WTC11 (cell line): ENCODE data around the gene MYLK. TPM values are rescaled to one million over a fixed set of nuclear protein-coding genes. Genes with fewer than 3 reads are reported as not detected.

ENCODE experiments used
- ATAC-seq: fragments of 200-7000 bp; cut with Tn5 transposase; 2 replicates; pipeline ENCODE4 v1.10.0; 2021; ENCODE audit warnings: mild to moderate bottlenecking, moderate library complexity
- CTCF ChIA-PET: fragments of 300-600 bp; sonication (Branson Sonifier 250); formaldehyde crosslinking; loops from one replicate; lab custom pipeline; 2021; ENCODE audit warnings: antibody characterized with exemption; lab: Charles Lee
- POLR2A ChIA-PET: fragments of 350-600 bp; sonication (Branson Sonifier 250); formaldehyde crosslinking; loops from one replicate; lab custom pipeline; 2021; ENCODE audit warnings: antibody characterized with exemption; lab: Charles Lee
- DNase-seq: peaks from one replicate; pipeline ENCODE4 v3.0.0; 2021; ENCODE audit warnings: low spot score
- H3K27ac Mint-ChIP-seq: 2 replicates; pipeline ENCODE4 v1.8.0; 2021; ENCODE audit warnings: mixed read lengths
- H3K27me3 Mint-ChIP-seq: 2 replicates; pipeline ENCODE4 v1.8.0; 2021; ENCODE audit warnings: low read depth, mild to moderate bottlenecking, moderate library complexity, mixed read lengths
- H3K36me3 Mint-ChIP-seq: 2 replicates; pipeline ENCODE4 v1.8.0; 2021; ENCODE audit warnings: mixed read lengths
- H3K4me1 Mint-ChIP-seq: 2 replicates; pipeline ENCODE4 v1.8.0; 2022; ENCODE audit warnings: mixed read lengths
- H3K4me3 Mint-ChIP-seq: 2 replicates; pipeline ENCODE4 v1.8.0; 2021; ENCODE audit warnings: mild to moderate bottlenecking, moderate library complexity, mixed read lengths
- H3K9me3 Mint-ChIP-seq: 2 replicates; pipeline ENCODE4 v1.8.0; 2021; ENCODE audit warnings: mixed read lengths
- CREB1 ChIP-seq: sonication (generic); formaldehyde crosslinking; IDR thresholded peaks from 2 replicates; pipeline ENCODE4 v1.8.0; 2023; ENCODE audit warnings: mild to moderate bottlenecking, missing genetic modification reagents
- ESRRA ChIP-seq: sonication (generic); formaldehyde crosslinking; IDR thresholded peaks from 2 replicates; pipeline ENCODE4 v1.8.1; 2022; ENCODE audit warnings: mild to moderate bottlenecking, missing genetic modification reagents, borderline replicate concordance
- ETV6 ChIP-seq: sonication (generic); formaldehyde crosslinking; IDR thresholded peaks from 2 replicates; pipeline ENCODE4 v1.8.1; 2022; ENCODE audit warnings: mild to moderate bottlenecking, missing genetic modification reagents
- FOXP1 ChIP-seq: sonication (generic); formaldehyde crosslinking; IDR thresholded peaks from 2 replicates; pipeline ENCODE4 v1.8.0; 2022; ENCODE audit warnings: missing genetic modification reagents, mild to moderate bottlenecking, moderate library complexity, borderline replicate concordance
- GRHL2 ChIP-seq: fragments of 250-450 bp; sonication (Bioruptor Pico); IDR thresholded peaks from 2 replicates; pipeline ENCODE4 v1.8.0; 2022; ENCODE audit warnings: mild to moderate bottlenecking, moderate library complexity; ENCODE audit not compliant: insufficient replicate concordance, severe bottlenecking
- JUN ChIP-seq: sonication (generic); formaldehyde crosslinking; IDR thresholded peaks from 2 replicates; pipeline ENCODE4 v1.8.0; 2023; ENCODE audit warnings: mild to moderate bottlenecking, missing genetic modification reagents
- OVOL2 ChIP-seq: fragments of 250-450 bp; sonication (Bioruptor Pico); IDR thresholded peaks from 2 replicates; pipeline ENCODE4 v1.9.0; 2021; ENCODE audit warnings: mild to moderate bottlenecking, borderline replicate concordance
- SOX15 ChIP-seq: fragments of 250-450 bp; sonication (Bioruptor Pico); IDR thresholded peaks from 2 replicates; pipeline ENCODE4 v1.9.0; 2021; ENCODE audit warnings: mild to moderate bottlenecking
- ZNF121 ChIP-seq: sonication (generic); formaldehyde crosslinking; IDR thresholded peaks from 2 replicates; pipeline ENCODE4 v1.8.0; 2023; ENCODE audit warnings: missing genetic modification reagents
- ZNF423 ChIP-seq: fragments of 250-450 bp; sonication (Bioruptor Pico); IDR thresholded peaks from 2 replicates; pipeline ENCODE4 v2.1.2; 2022; ENCODE audit warnings: mild to moderate bottlenecking, moderate library complexity
- total RNA-seq: library from RNA; stranded (reverse); gene quantifications from 3 replicates; pipeline ENCODE4 v1.2.3, GENCODE V29; 2021
- TF ChIP-seq, protein P1 (sequence below): sonication (generic); formaldehyde crosslinking; IDR thresholded peaks from 2 replicates; pipeline ENCODE4 v1.8.0; 2022; ENCODE audit warnings: mild to moderate bottlenecking, missing genetic modification reagents
- TF ChIP-seq, protein P2 (sequence below): sonication (generic); formaldehyde crosslinking; conservative IDR thresholded peaks from 2 replicates; pipeline ENCODE4 v1.8.1; 2023; ENCODE audit warnings: mild to moderate bottlenecking, low read depth, missing genetic modification reagents, moderate library complexity
- TF ChIP-seq, protein P3 (sequence below): sonication (generic); formaldehyde crosslinking; IDR thresholded peaks from 2 replicates; pipeline ENCODE4 v1.8.0; 2023; ENCODE audit warnings: missing genetic modification reagents
- TF ChIP-seq, protein P4 (sequence below): fragments of 250-450 bp; sonication (Bioruptor Pico); IDR thresholded peaks from 2 replicates; pipeline ENCODE4 v2.1.2; 2022; ENCODE audit warnings: mild to moderate bottlenecking, moderate library complexity
- TF ChIP-seq, protein P5 (sequence below): fragments of 250-450 bp; sonication (Bioruptor Pico); IDR thresholded peaks from 2 replicates; pipeline ENCODE4 v1.8.0; 2021; ENCODE audit warnings: mild to moderate bottlenecking
- TF ChIP-seq, protein P6 (sequence below): sonication (generic); formaldehyde crosslinking; IDR thresholded peaks from 2 replicates; pipeline ENCODE4 v1.8.1; 2022; ENCODE audit warnings: low read depth, missing genetic modification reagents, borderline replicate concordance
- TF ChIP-seq, protein P7 (sequence below): fragments of 250-450 bp; sonication (Bioruptor Pico); IDR thresholded peaks from 2 replicates; pipeline ENCODE4 v1.9.0; 2021; ENCODE audit warnings: mild to moderate bottlenecking, borderline replicate concordance
- TF ChIP-seq, protein P8 (sequence below): fragments of 250-450 bp; sonication (Bioruptor Pico); conservative IDR thresholded peaks from 2 replicates; pipeline ENCODE4 v1.9.0; 2021; ENCODE audit warnings: mild to moderate bottlenecking

MYLK gene
- total RNA-seq, 1 experiment from 2014 or later: 10.4 TPM

- DNase-seq (no peak), ATAC-seq (no peak)
- H3K27me3 Mint-ChIP-seq: no peaks in the 10 kb centered on the region
- peaks cover 15% of the 10 kb centered on the region for H3K4me1 Mint-ChIP-seq
- H3K36me3 Mint-ChIP-seq: no peaks in the 10 kb centered on the region
- H3K9me3 Mint-ChIP-seq: no peaks in the 10 kb centered on the region
- TF ChIP-seq ZNF121: no peak
- TF ChIP-seq, protein P1, sequence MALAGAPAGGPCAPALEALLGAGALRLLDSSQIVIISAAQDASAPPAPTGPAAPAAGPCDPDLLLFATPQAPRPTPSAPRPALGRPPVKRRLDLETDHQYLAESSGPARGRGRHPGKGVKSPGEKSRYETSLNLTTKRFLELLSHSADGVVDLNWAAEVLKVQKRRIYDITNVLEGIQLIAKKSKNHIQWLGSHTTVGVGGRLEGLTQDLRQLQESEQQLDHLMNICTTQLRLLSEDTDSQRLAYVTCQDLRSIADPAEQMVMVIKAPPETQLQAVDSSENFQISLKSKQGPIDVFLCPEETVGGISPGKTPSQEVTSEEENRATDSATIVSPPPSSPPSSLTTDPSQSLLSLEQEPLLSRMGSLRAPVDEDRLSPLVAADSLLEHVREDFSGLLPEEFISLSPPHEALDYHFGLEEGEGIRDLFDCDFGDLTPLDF (CRISPR knock-in tag): no peak
- no peak for TF ChIP-seq GRHL2 (CRISPR knock-in tag)
- no peak for TF ChIP-seq ZNF423 (CRISPR knock-in tag)
- TF ChIP-seq ESRRA (CRISPR knock-in tag): no peak
- TF ChIP-seq SOX15 (CRISPR knock-in tag): no peak
- no peak for TF ChIP-seq CREB1
- TF ChIP-seq FOXP1 (CRISPR knock-in tag): no peak
- TF ChIP-seq, protein P2, sequence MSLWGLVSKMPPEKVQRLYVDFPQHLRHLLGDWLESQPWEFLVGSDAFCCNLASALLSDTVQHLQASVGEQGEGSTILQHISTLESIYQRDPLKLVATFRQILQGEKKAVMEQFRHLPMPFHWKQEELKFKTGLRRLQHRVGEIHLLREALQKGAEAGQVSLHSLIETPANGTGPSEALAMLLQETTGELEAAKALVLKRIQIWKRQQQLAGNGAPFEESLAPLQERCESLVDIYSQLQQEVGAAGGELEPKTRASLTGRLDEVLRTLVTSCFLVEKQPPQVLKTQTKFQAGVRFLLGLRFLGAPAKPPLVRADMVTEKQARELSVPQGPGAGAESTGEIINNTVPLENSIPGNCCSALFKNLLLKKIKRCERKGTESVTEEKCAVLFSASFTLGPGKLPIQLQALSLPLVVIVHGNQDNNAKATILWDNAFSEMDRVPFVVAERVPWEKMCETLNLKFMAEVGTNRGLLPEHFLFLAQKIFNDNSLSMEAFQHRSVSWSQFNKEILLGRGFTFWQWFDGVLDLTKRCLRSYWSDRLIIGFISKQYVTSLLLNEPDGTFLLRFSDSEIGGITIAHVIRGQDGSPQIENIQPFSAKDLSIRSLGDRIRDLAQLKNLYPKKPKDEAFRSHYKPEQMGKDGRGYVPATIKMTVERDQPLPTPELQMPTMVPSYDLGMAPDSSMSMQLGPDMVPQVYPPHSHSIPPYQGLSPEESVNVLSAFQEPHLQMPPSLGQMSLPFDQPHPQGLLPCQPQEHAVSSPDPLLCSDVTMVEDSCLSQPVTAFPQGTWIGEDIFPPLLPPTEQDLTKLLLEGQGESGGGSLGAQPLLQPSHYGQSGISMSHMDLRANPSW: no peak
- no peak for TF ChIP-seq ETV6 (CRISPR knock-in tag)
- TF ChIP-seq, protein P3, sequence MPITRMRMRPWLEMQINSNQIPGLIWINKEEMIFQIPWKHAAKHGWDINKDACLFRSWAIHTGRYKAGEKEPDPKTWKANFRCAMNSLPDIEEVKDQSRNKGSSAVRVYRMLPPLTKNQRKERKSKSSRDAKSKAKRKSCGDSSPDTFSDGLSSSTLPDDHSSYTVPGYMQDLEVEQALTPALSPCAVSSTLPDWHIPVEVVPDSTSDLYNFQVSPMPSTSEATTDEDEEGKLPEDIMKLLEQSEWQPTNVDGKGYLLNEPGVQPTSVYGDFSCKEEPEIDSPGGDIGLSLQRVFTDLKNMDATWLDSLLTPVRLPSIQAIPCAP: no peak
- TF ChIP-seq, protein P4, sequence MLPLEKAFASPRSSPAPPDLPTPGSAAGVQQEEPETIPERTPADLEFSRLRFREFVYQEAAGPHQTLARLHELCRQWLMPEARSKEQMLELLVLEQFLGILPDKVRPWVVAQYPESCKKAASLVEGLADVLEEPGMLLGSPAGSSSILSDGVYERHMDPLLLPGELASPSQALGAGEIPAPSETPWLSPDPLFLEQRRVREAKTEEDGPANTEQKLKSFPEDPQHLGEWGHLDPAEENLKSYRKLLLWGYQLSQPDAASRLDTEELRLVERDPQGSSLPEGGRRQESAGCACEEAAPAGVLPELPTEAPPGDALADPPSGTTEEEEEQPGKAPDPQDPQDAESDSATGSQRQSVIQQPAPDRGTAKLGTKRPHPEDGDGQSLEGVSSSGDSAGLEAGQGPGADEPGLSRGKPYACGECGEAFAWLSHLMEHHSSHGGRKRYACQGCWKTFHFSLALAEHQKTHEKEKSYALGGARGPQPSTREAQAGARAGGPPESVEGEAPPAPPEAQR (CRISPR knock-in tag): no peak
- TF ChIP-seq, protein P5, sequence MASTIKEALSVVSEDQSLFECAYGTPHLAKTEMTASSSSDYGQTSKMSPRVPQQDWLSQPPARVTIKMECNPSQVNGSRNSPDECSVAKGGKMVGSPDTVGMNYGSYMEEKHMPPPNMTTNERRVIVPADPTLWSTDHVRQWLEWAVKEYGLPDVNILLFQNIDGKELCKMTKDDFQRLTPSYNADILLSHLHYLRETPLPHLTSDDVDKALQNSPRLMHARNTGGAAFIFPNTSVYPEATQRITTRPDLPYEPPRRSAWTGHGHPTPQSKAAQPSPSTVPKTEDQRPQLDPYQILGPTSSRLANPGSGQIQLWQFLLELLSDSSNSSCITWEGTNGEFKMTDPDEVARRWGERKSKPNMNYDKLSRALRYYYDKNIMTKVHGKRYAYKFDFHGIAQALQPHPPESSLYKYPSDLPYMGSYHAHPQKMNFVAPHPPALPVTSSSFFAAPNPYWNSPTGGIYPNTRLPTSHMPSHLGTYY (CRISPR knock-in tag): no peak
- no peak for TF ChIP-seq JUN
- TF ChIP-seq OVOL2 (CRISPR knock-in tag): no peak
- TF ChIP-seq, protein P6, sequence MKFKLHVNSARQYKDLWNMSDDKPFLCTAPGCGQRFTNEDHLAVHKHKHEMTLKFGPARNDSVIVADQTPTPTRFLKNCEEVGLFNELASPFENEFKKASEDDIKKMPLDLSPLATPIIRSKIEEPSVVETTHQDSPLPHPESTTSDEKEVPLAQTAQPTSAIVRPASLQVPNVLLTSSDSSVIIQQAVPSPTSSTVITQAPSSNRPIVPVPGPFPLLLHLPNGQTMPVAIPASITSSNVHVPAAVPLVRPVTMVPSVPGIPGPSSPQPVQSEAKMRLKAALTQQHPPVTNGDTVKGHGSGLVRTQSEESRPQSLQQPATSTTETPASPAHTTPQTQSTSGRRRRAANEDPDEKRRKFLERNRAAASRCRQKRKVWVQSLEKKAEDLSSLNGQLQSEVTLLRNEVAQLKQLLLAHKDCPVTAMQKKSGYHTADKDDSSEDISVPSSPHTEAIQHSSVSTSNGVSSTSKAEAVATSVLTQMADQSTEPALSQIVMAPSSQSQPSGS (CRISPR knock-in tag): no peak
- no peak overlapping the region for H3K4me3 Mint-ChIP-seq
- POLR2A ChIA-PET: no interaction called here
- CTCF ChIA-PET: interaction anchor here (1.4 to 2.7 kb wide), 3 partner anchors 12 to 69 kb away, joined by 8 to 29 read pairs (median 19); no protein-coding TSS in a partner anchor
- H3K27ac Mint-ChIP-seq: no peak overlapping the region
Observed at GRCh38 chr3:123711356-123711755, 172.8 kb downstream of the MYLK start.

DNA sequence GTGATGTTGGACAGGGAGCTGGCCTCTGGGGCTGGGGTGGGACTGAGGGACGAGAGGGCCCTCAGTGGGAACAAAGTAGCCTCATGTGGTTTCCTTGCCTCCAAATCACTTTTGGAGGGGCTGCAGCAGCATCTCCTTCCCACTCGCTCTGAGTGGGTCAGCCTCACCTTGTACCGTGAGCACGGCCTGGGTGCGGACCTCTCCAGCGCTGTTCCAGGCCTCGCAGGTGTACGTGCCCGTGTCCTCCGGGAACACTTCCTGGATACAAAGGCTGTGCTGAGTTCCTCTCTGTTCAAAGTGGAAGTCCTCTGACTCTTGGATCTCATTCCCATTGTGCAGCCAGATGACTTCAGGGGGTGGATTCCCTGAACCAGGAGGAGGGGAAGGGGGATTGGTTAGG lies 175.6 kb downstream of the MYLK start:
- CTCF ChIA-PET: interaction anchor here (1.6 to 5.4 kb wide), 2 partner anchors 10 to 66 kb away, joined by 3 to 17 read pairs; no protein-coding TSS in a partner anchor
- POLR2A ChIA-PET: no interaction called here
- TF ChIP-seq, protein P5 (CRISPR knock-in tag): no peak
- TF ChIP-seq, protein P7, sequence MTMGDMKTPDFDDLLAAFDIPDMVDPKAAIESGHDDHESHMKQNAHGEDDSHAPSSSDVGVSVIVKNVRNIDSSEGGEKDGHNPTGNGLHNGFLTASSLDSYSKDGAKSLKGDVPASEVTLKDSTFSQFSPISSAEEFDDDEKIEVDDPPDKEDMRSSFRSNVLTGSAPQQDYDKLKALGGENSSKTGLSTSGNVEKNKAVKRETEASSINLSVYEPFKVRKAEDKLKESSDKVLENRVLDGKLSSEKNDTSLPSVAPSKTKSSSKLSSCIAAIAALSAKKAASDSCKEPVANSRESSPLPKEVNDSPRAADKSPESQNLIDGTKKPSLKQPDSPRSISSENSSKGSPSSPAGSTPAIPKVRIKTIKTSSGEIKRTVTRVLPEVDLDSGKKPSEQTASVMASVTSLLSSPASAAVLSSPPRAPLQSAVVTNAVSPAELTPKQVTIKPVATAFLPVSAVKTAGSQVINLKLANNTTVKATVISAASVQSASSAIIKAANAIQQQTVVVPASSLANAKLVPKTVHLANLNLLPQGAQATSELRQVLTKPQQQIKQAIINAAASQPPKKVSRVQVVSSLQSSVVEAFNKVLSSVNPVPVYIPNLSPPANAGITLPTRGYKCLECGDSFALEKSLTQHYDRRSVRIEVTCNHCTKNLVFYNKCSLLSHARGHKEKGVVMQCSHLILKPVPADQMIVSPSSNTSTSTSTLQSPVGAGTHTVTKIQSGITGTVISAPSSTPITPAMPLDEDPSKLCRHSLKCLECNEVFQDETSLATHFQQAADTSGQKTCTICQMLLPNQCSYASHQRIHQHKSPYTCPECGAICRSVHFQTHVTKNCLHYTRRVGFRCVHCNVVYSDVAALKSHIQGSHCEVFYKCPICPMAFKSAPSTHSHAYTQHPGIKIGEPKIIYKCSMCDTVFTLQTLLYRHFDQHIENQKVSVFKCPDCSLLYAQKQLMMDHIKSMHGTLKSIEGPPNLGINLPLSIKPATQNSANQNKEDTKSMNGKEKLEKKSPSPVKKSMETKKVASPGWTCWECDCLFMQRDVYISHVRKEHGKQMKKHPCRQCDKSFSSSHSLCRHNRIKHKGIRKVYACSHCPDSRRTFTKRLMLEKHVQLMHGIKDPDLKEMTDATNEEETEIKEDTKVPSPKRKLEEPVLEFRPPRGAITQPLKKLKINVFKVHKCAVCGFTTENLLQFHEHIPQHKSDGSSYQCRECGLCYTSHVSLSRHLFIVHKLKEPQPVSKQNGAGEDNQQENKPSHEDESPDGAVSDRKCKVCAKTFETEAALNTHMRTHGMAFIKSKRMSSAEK (CRISPR knock-in tag): no peak
- TF ChIP-seq, protein P8, sequence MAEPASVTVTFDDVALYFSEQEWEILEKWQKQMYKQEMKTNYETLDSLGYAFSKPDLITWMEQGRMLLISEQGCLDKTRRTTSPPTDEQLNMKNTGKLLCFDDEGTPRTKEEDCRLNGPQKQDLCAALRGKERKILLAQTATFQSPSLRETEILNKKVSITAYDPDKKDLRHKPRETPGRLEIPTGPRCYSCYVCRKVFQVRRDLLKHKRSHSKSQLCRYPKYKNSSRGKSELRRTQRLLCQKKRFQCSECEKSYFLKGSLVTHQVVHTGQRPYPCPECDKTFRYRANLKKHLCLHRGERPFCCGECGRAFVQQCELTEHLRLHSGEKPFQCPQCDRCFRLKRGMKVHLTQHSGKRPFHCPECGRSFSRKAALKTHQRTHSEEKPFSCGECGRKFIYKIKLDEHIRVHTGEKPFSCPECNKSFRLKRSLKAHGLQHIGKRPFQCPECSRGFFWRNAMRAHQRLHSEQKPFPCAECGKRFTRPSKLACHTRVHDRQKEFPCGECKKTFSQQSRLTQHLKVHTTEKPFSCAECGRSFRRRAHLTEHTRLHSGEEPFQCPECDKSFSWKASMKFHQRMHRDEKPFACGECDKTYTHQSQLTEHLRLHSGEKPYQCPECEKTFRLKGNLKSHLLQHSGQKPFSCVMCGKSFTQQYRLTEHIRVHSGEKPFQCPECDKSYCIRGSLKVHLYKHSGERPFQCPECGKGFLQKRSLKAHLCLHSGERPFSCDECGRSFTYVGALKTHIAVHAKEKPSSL (CRISPR knock-in tag): no peak

More for the DNA sequence above, 175.6 kb downstream of the MYLK start:
- no peak overlapping the region for H3K27ac Mint-ChIP-seq
- no peak for DNase-seq
- no peak overlapping the region for H3K4me3 Mint-ChIP-seq
- H3K9me3 Mint-ChIP-seq: no peaks in the 10 kb centered on the region
- no peaks in the 10 kb centered on the region for H3K27me3 Mint-ChIP-seq
- no peaks in the 10 kb centered on the region for H3K36me3 Mint-ChIP-seq
- peaks cover 15% of the 10 kb centered on the region for H3K4me1 Mint-ChIP-seq
- no peak for ATAC-seq
